Measurements from ENCODE around the gene KIF26B. TPM values are rescaled to one million over a fixed set of nuclear protein-coding genes. Genes with fewer than 3 reads are reported as not detected.

KIF26B gene
- polyA plus RNA-seq, 1 donor from 2014 or later = 6.3 TPM

GRCh38 chr1:245168086-245168485 is 13.3 kb downstream of the KIF26B start:
- H3K27me3 ChIP-seq (ENCODE audit: insufficient read depth, low read depth, low read length) = no peaks in the 10 kb centered on the region
- no peaks in the 10 kb centered on the region for H3F3A ChIP-seq (ENCODE audit: insufficient read depth, low read length, poor library complexity, severe bottlenecking)
- H4K20me1 ChIP-seq (ENCODE audit: insufficient read depth) = no peaks in the 10 kb centered on the region
- H3K79me2 ChIP-seq (replicated peaks; ENCODE audit: insufficient read depth, low read length) = peaks cover 3% of the 10 kb centered on the region
- no peak overlapping the region for H2AFZ ChIP-seq (ENCODE audit: low read depth, low read length)
- H3K4me2 ChIP-seq (ENCODE audit: low read length) = no peak overlapping the region
- no peaks in the 10 kb centered on the region for H3K36me3 ChIP-seq (ENCODE audit: insufficient read depth, low read length)
- H3K27ac ChIP-seq (ENCODE audit: low read length) = no peak overlapping the region
- H3K4me3 ChIP-seq (ENCODE audit: low read length) = no peak overlapping the region
- TF ChIP-seq RAD21 (conservative IDR thresholded peaks at IDR 0.05) (no peak), SMC3 (conservative IDR thresholded peaks at IDR 0.05; ENCODE audit: poor library complexity) (no peak), REST (IDR thresholded peaks at IDR 0.05; ENCODE audit: borderline replicate concordance) (no peak), MXI1 (conservative IDR thresholded peaks at IDR 0.05; ENCODE audit: poor library complexity, severe bottlenecking) (no peak), POLR2AphosphoS5 (IDR thresholded peaks at IDR 0.05) (no peak)
- no peaks in the 10 kb centered on the region for H3K9me3 ChIP-seq (ENCODE audit: low read length)
- no peak overlapping the region for H3K9ac ChIP-seq (ENCODE audit: low read length)
- H3K9me2 ChIP-seq (ENCODE audit: insufficient read depth, low read length) = no peaks in the 10 kb centered on the region

DNA sequence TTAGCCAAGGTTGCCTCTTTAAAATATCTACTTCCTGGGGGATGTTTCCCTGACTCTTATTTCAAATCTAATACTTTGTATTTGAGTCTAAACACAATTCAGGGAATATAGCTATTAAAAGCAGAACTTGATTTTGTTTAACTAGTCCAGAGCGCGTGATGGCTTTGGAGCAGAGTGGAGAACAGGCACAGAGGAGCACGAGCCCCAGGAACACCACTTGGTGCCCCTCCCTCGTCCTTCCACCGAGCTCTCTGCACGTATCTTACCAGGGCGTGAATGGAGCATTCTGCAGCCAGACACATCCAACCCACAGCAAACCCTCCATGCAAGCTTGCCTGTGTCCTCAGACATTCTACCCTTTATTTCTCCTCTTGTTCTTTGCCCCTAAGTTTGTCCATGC is 14.1 kb downstream of the KIF26B start:
- Histone ChIP-seq H3K9me2 (ENCODE audit: insufficient read depth, low read length) (no peaks in the 10 kb centered on the region), H3F3A (ENCODE audit: insufficient read depth, low read length, poor library complexity, severe bottlenecking) (no peaks in the 10 kb centered on the region), H3K27me3 (ENCODE audit: insufficient read depth, low read depth, low read length) (no peaks in the 10 kb centered on the region), H4K20me1 (ENCODE audit: insufficient read depth) (no peaks in the 10 kb centered on the region), H3K4me3 (ENCODE audit: low read length) (no peak overlapping the region), H3K36me3 (ENCODE audit: insufficient read depth, low read length) (no peaks in the 10 kb centered on the region), H2AFZ (ENCODE audit: low read depth, low read length) (no peak overlapping the region), H3K9me3 (ENCODE audit: low read length) (no peaks in the 10 kb centered on the region), H3K27ac (ENCODE audit: low read length) (no peak overlapping the region), H3K4me2 (ENCODE audit: low read length) (no peak overlapping the region), H3K79me2 (replicated peaks; ENCODE audit: insufficient read depth, low read length) (peaks cover 3% of the 10 kb centered on the region), H3K9ac (ENCODE audit: low read length) (no peak overlapping the region)
- TF ChIP-seq POLR2AphosphoS5 (IDR thresholded peaks at IDR 0.05) = no peak
- TF ChIP-seq RAD21 (conservative IDR thresholded peaks at IDR 0.05) = no peak

- Histone ChIP-seq H4K20me1 (ENCODE audit: insufficient read depth) (no peaks in the 10 kb centered on the region), H3K9ac (ENCODE audit: low read length) (no peak overlapping the region), H2AFZ (ENCODE audit: low read depth, low read length) (no peak overlapping the region), H3K4me2 (ENCODE audit: low read length) (no peak overlapping the region), H3K9me3 (ENCODE audit: low read length) (no peaks in the 10 kb centered on the region), H3K4me3 (ENCODE audit: low read length) (no peak overlapping the region), H3K79me2 (replicated peaks; ENCODE audit: insufficient read depth, low read length) (peaks cover under 1% of the 10 kb centered on the region), H3K27me3 (ENCODE audit: insufficient read depth, low read depth, low read length) (no peaks in the 10 kb centered on the region), H3K36me3 (ENCODE audit: insufficient read depth, low read length) (no peaks in the 10 kb centered on the region), H3K9me2 (ENCODE audit: insufficient read depth, low read length) (no peaks in the 10 kb centered on the region), H3K27ac (ENCODE audit: low read length) (no peak overlapping the region), H3F3A (ENCODE audit: insufficient read depth, low read length, poor library complexity, severe bottlenecking) (no peaks in the 10 kb centered on the region)
- TF ChIP-seq SMC3 (conservative IDR thresholded peaks at IDR 0.05; ENCODE audit: poor library complexity) = no peak
- no peak for TF ChIP-seq POLR2AphosphoS5 (IDR thresholded peaks at IDR 0.05)
- no peak for TF ChIP-seq MXI1 (conservative IDR thresholded peaks at IDR 0.05; ENCODE audit: poor library complexity, severe bottlenecking)
- TF ChIP-seq EZH2 (IDR thresholded peaks at IDR 0.05; ENCODE audit: borderline replicate concordance, insufficient read depth, low read length, poor library complexity, severe bottlenecking) = no peak
- no peak for TF ChIP-seq RAD21 (conservative IDR thresholded peaks at IDR 0.05)
- TF ChIP-seq CTCF (IDR thresholded peaks at IDR 0.05; ENCODE audit: poor library complexity, severe bottlenecking) = no peak
- TF ChIP-seq EP300 (conservative IDR thresholded peaks at IDR 0.05; ENCODE audit: poor library complexity, severe bottlenecking) = no peak
- no peak for TF ChIP-seq TAF1 (IDR thresholded peaks at IDR 0.05; ENCODE audit: low read depth)
- no peak for TF ChIP-seq REST (IDR thresholded peaks at IDR 0.05; ENCODE audit: borderline replicate concordance)
Observed at GRCh38 chr1:245169376-245169775, 14.6 kb downstream of the KIF26B start.

All from neural cell (in vitro differentiated cells).